HT1080 (cell line): ENCODE results near the gene MTHFSD. TPM values are rescaled to one million over a fixed set of nuclear protein-coding genes. Genes with fewer than 3 reads are reported as not detected.

Experiments
- DNase-seq: peaks from one replicate; pipeline ENCODE4 v3.0.0-alpha.2; 2015; ENCODE audit warnings: low read depth
- total RNA-seq: library from RNA; depleted of rRNA; stranded (reverse); fragments of >200 nt; shearing (Covaris generic); gene quantifications from 2 replicates; pipeline ENCODE4 v1.2.3, GENCODE V29; 2014; rRNA removed

MTHFSD gene
- total RNA-seq, 1 experiment from 2014 or later, result 9.8 TPM

- no peak for DNase-seq
Observed at GRCh38 chr16:86492267-86492960, 62.6 kb downstream of the MTHFSD start.

- no peak for DNase-seq
Observed at GRCh38 chr16:86491640-86492023, 63.4 kb downstream of the MTHFSD start.

GRCh38 chr16:86490859-86491639 lies 64.0 kb downstream of the MTHFSD start:
- no peak for DNase-seq

DNA sequence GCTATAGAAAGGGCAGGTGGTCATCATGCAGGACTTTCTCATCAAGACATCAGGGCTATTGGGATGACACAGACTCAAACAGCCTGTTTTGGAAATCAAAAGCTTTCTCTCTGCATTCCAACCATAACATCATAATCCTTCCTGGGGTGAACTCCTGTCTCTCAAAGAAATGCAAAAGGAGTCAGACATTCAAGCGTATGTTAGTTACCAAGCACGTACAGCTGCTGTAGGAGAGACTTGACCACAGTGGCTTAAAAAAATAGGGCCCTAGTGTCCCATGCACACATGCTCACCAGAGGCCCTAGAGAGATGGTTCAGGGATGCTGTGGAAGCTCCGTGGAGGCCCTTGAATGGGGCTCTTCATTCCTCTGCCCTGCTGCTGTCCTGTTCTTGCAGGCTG lies 69.3 kb downstream of the MTHFSD start:
- DNase-seq, result no peak

DNA sequence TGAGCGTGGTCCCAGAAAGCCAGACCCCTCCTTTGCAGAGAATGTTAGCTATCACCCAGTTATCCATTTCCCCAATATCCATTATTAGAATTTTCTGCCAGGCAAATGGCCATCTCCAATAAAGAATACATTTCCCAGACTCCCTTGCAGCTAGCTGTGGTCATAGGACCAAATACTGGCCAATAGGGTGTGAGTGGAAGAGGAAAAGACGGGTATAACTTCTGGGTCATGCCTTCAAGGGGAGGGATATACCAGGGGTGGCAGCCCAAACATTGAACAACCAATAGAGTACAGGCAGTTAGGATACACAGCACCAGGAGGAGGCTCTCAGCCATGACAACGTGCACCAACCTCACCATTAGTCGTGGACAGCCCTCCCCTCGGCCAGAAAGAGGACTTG lies 70.8 kb downstream of the MTHFSD start:
- peak; percentile 20 for DNase-seq

- no peak for DNase-seq
Observed at GRCh38 chr16:86481607-86482006, 73.4 kb downstream of the MTHFSD start.

DNA sequence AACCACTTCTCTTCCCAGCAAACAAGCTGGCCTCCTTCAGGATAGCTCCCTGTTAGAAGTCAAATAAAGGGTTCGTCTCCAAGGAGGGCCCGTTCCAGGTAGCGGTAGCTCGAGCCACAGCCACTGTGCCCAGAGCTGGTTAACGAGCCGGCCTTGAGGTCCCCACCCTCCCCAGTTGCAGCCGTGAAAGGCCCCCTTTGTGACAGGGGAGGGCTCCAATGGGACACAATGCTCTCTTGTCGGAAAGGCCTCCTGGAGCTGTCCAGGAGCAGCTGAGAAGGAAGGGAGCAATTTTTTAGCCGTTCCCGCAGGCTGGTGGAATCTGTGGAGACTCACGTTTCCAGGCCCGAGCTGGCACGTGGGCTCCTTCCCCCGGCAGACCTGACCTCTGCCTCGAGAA lies 74.6 kb downstream of the MTHFSD start:
- no peak for DNase-seq

Other genes with a start within 250 kb of the MTHFSD start
- gene FOXF1, start 44.7 kb downstream of the MTHFSD start, total RNA-seq, result 0.10 TPM in 1 of 2 replicates, not detected in the other
- 1.1 and 1.5 TPM in 2 replicates for gene FOXC2, start 11.6 kb upstream of the MTHFSD start, total RNA-seq
- gene FOXL1, start 23.3 kb upstream of the MTHFSD start, total RNA-seq, result 0.51 and 0.80 TPM in 2 replicates